Activated T-cell treated with anti-CD3 and anti-CD28 coated beads for 4 hours (primary cell): Measurements from ENCODE around the gene ZNF582.
A peak's percentile ranks its signal among the peaks of the same experiment; 100 is the strongest.
"Not testable (repeated sequence)": the region's sequence is repeated elsewhere in the genome, so short reads cannot be mapped to it uniquely, and the experiment has no call there.

ENCODE experiments used
- DNase-seq: peaks from one replicate; pipeline ENCODE4 v3.0.0-alpha.2; 2020

ZNF582 gene

GRCh38 chr19:56350416-56351045 is 42.8 kb downstream of the ZNF582 start:
- peak; percentile 36 for DNase-seq

- no peak for DNase-seq
These were observed 45.0 kb downstream of the ZNF582 start for GRCh38 chr19:56348289-56348877.

GRCh38 chr19:56347163-56347778 is 46.1 kb downstream of the ZNF582 start:
- no peak for DNase-seq

GRCh38 chr19:56341948-56342347 is 51.4 kb downstream of the ZNF582 start:
- DNase-seq: no peak

- DNase-seq: not testable (repeated sequence)
These were observed 54.3 kb downstream of the ZNF582 start for GRCh38 chr19:56339031-56339430.

- DNase-seq: not testable (repeated sequence)
These were observed 56.3 kb downstream of the ZNF582 start for GRCh38 chr19:56337077-56337476.

GRCh38 chr19:56335371-56335770 is 58.0 kb downstream of the ZNF582 start:
- not testable (repeated sequence) for DNase-seq

GRCh38 chr19:56333506-56333905 is 59.8 kb downstream of the ZNF582 start:
- peak; percentile 19 for DNase-seq
